ENCODE measurements around the gene CNTLN. TPM values are rescaled to one million over a fixed set of nuclear protein-coding genes. Genes with fewer than 3 reads are reported as not detected.

Gene CNTLN
- total and polyA plus RNA-seq, 9 donors: 8.4 to 24.8 (median 16.2) TPM

GRCh38 chr9:17319864-17320263 is 185.0 kb downstream of the CNTLN start:
- no peak for TF ChIP-seq POLR2A (IDR thresholded peaks at IDR 0.05)
- Histone ChIP-seq H3K27ac (no peak overlapping the region), H3K9me3 (no peaks in the 10 kb centered on the region), H3K4me3 (no peak overlapping the region), H3K4me1 (ENCODE audit: insufficient read depth) (no peaks in the 10 kb centered on the region), H3K27me3 (no peaks in the 10 kb centered on the region), H3K36me3 (no peaks in the 10 kb centered on the region)
- intact Hi-C loops (cut with DNase I): no loop called here
- DNase-seq: no peak
- 15 to 39% (median 19%) methylated on average over 1 of the region's 1 CpG for WGBS, 3 donors

GRCh38 chr9:17322882-17323864 is 188.3 kb downstream of the CNTLN start:
- H3K9me3 ChIP-seq: no peaks in the 10 kb centered on the region
- DNase-seq: no peak

GRCh38 chr9:17328331-17328730 is 193.5 kb downstream of the CNTLN start:
- intact Hi-C loops (cut with DNase I): no loop called here
- Histone ChIP-seq H3K36me3 (no peaks in the 10 kb centered on the region), H3K27me3 (peaks cover 4% of the 10 kb centered on the region), H3K9me3 (no peaks in the 10 kb centered on the region), H3K27ac (no peak overlapping the region), H3K4me1 (ENCODE audit: insufficient read depth) (no peaks in the 10 kb centered on the region), H3K4me3 (no peak overlapping the region)
- no peak for DNase-seq
- no peak for TF ChIP-seq POLR2A (IDR thresholded peaks at IDR 0.05)
- no peak for TF ChIP-seq EP300 (IDR thresholded peaks at IDR 0.05)
- no peak for TF ChIP-seq CTCF (IDR thresholded peaks at IDR 0.05)
- WGBS, 3 donors: 88 to 96% (median 95%) methylated on average over 2 of the region's 2 CpGs

More at GRCh38 chr9:17322882-17323864, 188.3 kb downstream of the CNTLN start:
- no peak overlapping the region for H3K4me3 ChIP-seq
- H3K36me3 ChIP-seq: no peaks in the 10 kb centered on the region
- H3K27me3 ChIP-seq: no peaks in the 10 kb centered on the region
- TF ChIP-seq EP300 (IDR thresholded peaks at IDR 0.05) (no peak), CTCF (IDR thresholded peaks at IDR 0.05) (no peak), POLR2A (IDR thresholded peaks at IDR 0.05) (no peak)
- intact Hi-C loops (cut with DNase I): no loop called here
- H3K4me1 ChIP-seq (ENCODE audit: insufficient read depth): no peaks in the 10 kb centered on the region
- 91 to 94% (median 92%) methylated on average over 10 of the region's 10 CpGs for WGBS, 3 donors
- no peak overlapping the region for H3K27ac ChIP-seq

GRCh38 chr9:17330097-17330496 is 195.3 kb downstream of the CNTLN start:
- Histone ChIP-seq H3K4me3 (no peak overlapping the region), H3K4me1 (ENCODE audit: insufficient read depth) (no peaks in the 10 kb centered on the region), H3K9me3 (no peaks in the 10 kb centered on the region), H3K27ac (no peak overlapping the region), H3K27me3 (peaks cover 4% of the 10 kb centered on the region), H3K36me3 (no peaks in the 10 kb centered on the region)
- DNase-seq: no peak
- TF ChIP-seq POLR2A (IDR thresholded peaks at IDR 0.05) (no peak), EP300 (IDR thresholded peaks at IDR 0.05) (no peak), CTCF (IDR thresholded peaks at IDR 0.05) (no peak)
- intact Hi-C loops (cut with DNase I): no loop called here

GRCh38 chr9:17332115-17332514 is 197.3 kb downstream of the CNTLN start:
- DNase-seq: no peak
- H3K27ac ChIP-seq: no peak overlapping the region
- TF ChIP-seq CTCF (IDR thresholded peaks at IDR 0.05) (no peak), POLR2A (IDR thresholded peaks at IDR 0.05) (no peak), EP300 (IDR thresholded peaks at IDR 0.05) (no peak)
- no peaks in the 10 kb centered on the region for H3K36me3 ChIP-seq
- H3K4me1 ChIP-seq (ENCODE audit: insufficient read depth): no peaks in the 10 kb centered on the region
- intact Hi-C loops (cut with DNase I): no loop called here
- WGBS, 3 donors: 89 to 93% (median 90%) methylated on average over 3 of the region's 3 CpGs
- H3K9me3 ChIP-seq: no peaks in the 10 kb centered on the region
- H3K27me3 ChIP-seq: peaks cover 4% of the 10 kb centered on the region
- H3K4me3 ChIP-seq: no peak overlapping the region
